GM18508 (cell line): ENCODE measurements around the gene TMEM145.
"Not testable (repeated sequence)": the region's sequence is repeated elsewhere in the genome, so short reads cannot be mapped to it uniquely, and the experiment has no call there.

Experiments used
- ATAC-seq: cut with Tn5 transposase; IDR thresholded peaks from one replicate; pipeline ENCODE4 v1.9.1; 2021; ENCODE audit warnings: moderate number of reproducible peaks; ENCODE audit not compliant: insufficient read depth, unreplicated experiment

TMEM145 gene

GRCh38 chr19:42332059-42332458, 18.9 kb downstream of the TMEM145 start:
- no peak for ATAC-seq

- no peak for ATAC-seq
Measured at GRCh38 chr19:42333018-42333417, 19.9 kb downstream of the TMEM145 start.

GRCh38 chr19:42333975-42334696, 21.0 kb downstream of the TMEM145 start:
- no peak for ATAC-seq

GRCh38 chr19:42334697-42335373, 21.7 kb downstream of the TMEM145 start:
- no peak for ATAC-seq

- ATAC-seq = no peak
Measured at GRCh38 chr19:42335374-42335936, 22.3 kb downstream of the TMEM145 start.

GRCh38 chr19:42335971-42336370, 22.9 kb downstream of the TMEM145 start:
- no peak for ATAC-seq

- not testable (repeated sequence) for ATAC-seq
Measured at GRCh38 chr19:42339126-42339860, 26.2 kb downstream of the TMEM145 start.

GRCh38 chr19:42339922-42340321, 26.8 kb downstream of the TMEM145 start:
- not testable (repeated sequence) for ATAC-seq

GRCh38 chr19:42343344-42344110, 30.4 kb downstream of the TMEM145 start:
- no peak for ATAC-seq

- no peak for ATAC-seq
Measured at GRCh38 chr19:42344336-42344893, 31.3 kb downstream of the TMEM145 start.

- ATAC-seq = no peak
Measured at GRCh38 chr19:42345191-42345812, 32.2 kb downstream of the TMEM145 start.

- ATAC-seq = no peak
Measured at GRCh38 chr19:42348211-42348610, 35.1 kb downstream of the TMEM145 start.

GRCh38 chr19:42349378-42350107, 36.4 kb downstream of the TMEM145 start:
- ATAC-seq = no peak

- no peak for ATAC-seq
Measured at GRCh38 chr19:42350417-42350816, 37.3 kb downstream of the TMEM145 start.

- ATAC-seq = no peak
Measured at GRCh38 chr19:42351079-42351735, 38.1 kb downstream of the TMEM145 start.

- ATAC-seq = no peak
Measured at GRCh38 chr19:42352301-42353259, 39.5 kb downstream of the TMEM145 start.

GRCh38 chr19:42353341-42354015, 40.4 kb downstream of the TMEM145 start:
- ATAC-seq = no peak
